WTC11 (cell line): Measurements from ENCODE around the gene LYRM4. TPM values are rescaled to one million over a fixed set of nuclear protein-coding genes. Genes with fewer than 3 reads are reported as not detected.

Experiments
- ATAC-seq: fragments of 200-7000 bp; cut with Tn5 transposase; 2 replicates; pipeline ENCODE4 v1.10.0; 2021; ENCODE audit warnings: mild to moderate bottlenecking, moderate library complexity
- CTCF ChIA-PET: fragments of 300-600 bp; sonication (Branson Sonifier 250); formaldehyde crosslinking; loops from one replicate; lab custom pipeline; 2021; ENCODE audit warnings: antibody characterized with exemption; lab: Charles Lee
- POLR2A ChIA-PET: fragments of 350-600 bp; sonication (Branson Sonifier 250); formaldehyde crosslinking; loops from one replicate; lab custom pipeline; 2021; ENCODE audit warnings: antibody characterized with exemption; lab: Charles Lee
- DNase-seq: peaks from one replicate; pipeline ENCODE4 v3.0.0; 2021; ENCODE audit warnings: low spot score
- H3K27ac Mint-ChIP-seq: 2 replicates; pipeline ENCODE4 v1.8.0; 2021; ENCODE audit warnings: mixed read lengths
- H3K27me3 Mint-ChIP-seq: 2 replicates; pipeline ENCODE4 v1.8.0; 2021; ENCODE audit warnings: low read depth, mild to moderate bottlenecking, moderate library complexity, mixed read lengths
- H3K36me3 Mint-ChIP-seq: 2 replicates; pipeline ENCODE4 v1.8.0; 2021; ENCODE audit warnings: mixed read lengths
- H3K4me1 Mint-ChIP-seq: 2 replicates; pipeline ENCODE4 v1.8.0; 2022; ENCODE audit warnings: mixed read lengths
- H3K4me3 Mint-ChIP-seq: 2 replicates; pipeline ENCODE4 v1.8.0; 2021; ENCODE audit warnings: mild to moderate bottlenecking, moderate library complexity, mixed read lengths
- H3K9me3 Mint-ChIP-seq: 2 replicates; pipeline ENCODE4 v1.8.0; 2021; ENCODE audit warnings: mixed read lengths
- AFF4 ChIP-seq: sonication (generic); formaldehyde crosslinking; IDR thresholded peaks from 2 replicates; pipeline ENCODE4 v1.8.1; 2023; ENCODE audit warnings: mild to moderate bottlenecking, missing genetic modification reagents, borderline replicate concordance
- ATF1 ChIP-seq: sonication (generic); formaldehyde crosslinking; IDR thresholded peaks from 2 replicates; pipeline ENCODE4 v1.8.1; 2023; ENCODE audit warnings: mild to moderate bottlenecking, moderate library complexity, missing genetic modification reagents
- CDX4 ChIP-seq: fragments of 250-450 bp; sonication (Bioruptor Pico); IDR thresholded peaks from 2 replicates; pipeline ENCODE4 v1.9.0; 2021; ENCODE audit warnings: moderate library complexity, mild to moderate bottlenecking, inconsistent platforms, borderline replicate concordance
- CREM ChIP-seq: sonication (generic); formaldehyde crosslinking; IDR thresholded peaks from 2 replicates; pipeline ENCODE4 v1.8.1; 2022; ENCODE audit warnings: mild to moderate bottlenecking, missing genetic modification reagents, moderate library complexity
- E2F5 ChIP-seq: sonication (generic); formaldehyde crosslinking; IDR thresholded peaks from 2 replicates; pipeline ENCODE4 v1.8.1; 2022; ENCODE audit warnings: mild to moderate bottlenecking, moderate library complexity, missing genetic modification reagents
- GTF2I ChIP-seq: fragments of 250-450 bp; sonication (Bioruptor Pico); conservative IDR thresholded peaks from 2 replicates; pipeline ENCODE4 v1.4.0; 2021; ENCODE audit warnings: mild to moderate bottlenecking
- IRF1 ChIP-seq: sonication (generic); formaldehyde crosslinking; IDR thresholded peaks from 2 replicates; pipeline ENCODE4 v1.8.0; 2023; ENCODE audit warnings: missing genetic modification reagents
- MAX ChIP-seq: sonication (generic); formaldehyde crosslinking; IDR thresholded peaks from 2 replicates; pipeline ENCODE4 v1.8.0; 2022; ENCODE audit warnings: mild to moderate bottlenecking, missing genetic modification reagents
- PREB ChIP-seq: sonication (generic); formaldehyde crosslinking; IDR thresholded peaks from 2 replicates; pipeline ENCODE4 v1.8.1; 2022; ENCODE audit warnings: mild to moderate bottlenecking, missing genetic modification reagents, moderate library complexity, borderline replicate concordance
- SOX15 ChIP-seq: fragments of 250-450 bp; sonication (Bioruptor Pico); IDR thresholded peaks from 2 replicates; pipeline ENCODE4 v1.9.0; 2021; ENCODE audit warnings: mild to moderate bottlenecking
- SP1 ChIP-seq: sonication (generic); formaldehyde crosslinking; conservative IDR thresholded peaks from 2 replicates; pipeline ENCODE4 v1.8.1; 2022; ENCODE audit warnings: missing genetic modification reagents
- ZBTB43 ChIP-seq: sonication (generic); formaldehyde crosslinking; IDR thresholded peaks from 2 replicates; pipeline ENCODE4 v1.8.1; 2023; ENCODE audit warnings: mild to moderate bottlenecking, missing genetic modification reagents
- ZNF232 ChIP-seq: sonication (generic); formaldehyde crosslinking; IDR thresholded peaks from 2 replicates; pipeline ENCODE4 v1.8.0; 2022; ENCODE audit warnings: mild to moderate bottlenecking, missing genetic modification reagents
- ZNF416 ChIP-seq: fragments of 250-450 bp; sonication (Bioruptor Pico); IDR thresholded peaks from 2 replicates; pipeline ENCODE4 v1.9.0; 2021; ENCODE audit warnings: mild to moderate bottlenecking, inconsistent platforms
- ZNF425 ChIP-seq: fragments of 250-450 bp; sonication (Bioruptor Pico); conservative IDR thresholded peaks from 2 replicates; pipeline ENCODE4 v1.9.0; 2021; ENCODE audit warnings: mild to moderate bottlenecking
- ZSCAN18 ChIP-seq: fragments of 250-450 bp; sonication (Bioruptor Pico); IDR thresholded peaks from 2 replicates; pipeline ENCODE4 v2.1.2; 2022; ENCODE audit warnings: mild to moderate bottlenecking, moderate library complexity
- total RNA-seq: library from RNA; stranded (reverse); gene quantifications from 3 replicates; pipeline ENCODE4 v1.2.3, GENCODE V29; 2021

LYRM4 gene
- total RNA-seq, 1 experiment from 2014 or later: 49.7 TPM

- H3K4me1 Mint-ChIP-seq: peaks cover 17% of the 10 kb centered on the region
- CTCF ChIA-PET: interaction anchor here (0.6 to 2.8 kb wide), 2 partner anchors 11 to 36 kb away, joined by 3 to 11 read pairs; no protein-coding TSS in a partner anchor
- TF ChIP-seq CREM (CRISPR knock-in tag) (no peak), IRF1 (no peak), ZNF425 (CRISPR knock-in tag) (no peak), ZNF232 (CRISPR knock-in tag) (no peak), PREB (CRISPR knock-in tag) (no peak), AFF4 (no peak), E2F5 (CRISPR knock-in tag) (no peak), CDX4 (CRISPR knock-in tag) (no peak), SOX15 (no peak), SP1 (CRISPR knock-in tag) (no peak), GTF2I (CRISPR knock-in tag) (no peak)
- TF ChIP-seq, all 79 proteins: peak for 0
These were observed 152.7 kb downstream of the LYRM4 start for GRCh38 chr6:5108068-5108467.

GRCh38 chr6:5107341-5107740 is 153.4 kb downstream of the LYRM4 start:
- Mint-ChIP-seq H3K4me3 (no peak overlapping the region), H3K9me3 (no peaks in the 10 kb centered on the region), H3K27ac (no peak overlapping the region), H3K36me3 (no peaks in the 10 kb centered on the region), H3K4me1 (peaks cover 17% of the 10 kb centered on the region), H3K27me3 (no peaks in the 10 kb centered on the region)
- DNase-seq: no peak
- ATAC-seq: no peak
- ChIA-PET POLR2A (interaction anchor here (0.8 kb wide), 1 partner anchor 71 kb away, joined by 3 read pairs; no protein-coding TSS in a partner anchor), CTCF (interaction anchor here (1.7 to 3.0 kb wide), 3 partner anchors 37 to 68 kb away, joined by 7 to 11 read pairs (median 9); no protein-coding TSS in a partner anchor)
- TF ChIP-seq ZSCAN18 (CRISPR knock-in tag): no peak
- no peak for TF ChIP-seq IRF1
- TF ChIP-seq SOX15: no peak
- TF ChIP-seq ATF1: no peak
- TF ChIP-seq E2F5 (CRISPR knock-in tag): no peak
- no peak for TF ChIP-seq ZNF416 (CRISPR knock-in tag)
- TF ChIP-seq MAX (CRISPR knock-in tag): no peak
- no peak for TF ChIP-seq ZBTB43 (CRISPR knock-in tag)
- no peak for TF ChIP-seq CREM (CRISPR knock-in tag)

More at GRCh38 chr6:5108068-5108467, 152.7 kb downstream of the LYRM4 start:
- Mint-ChIP-seq H3K27ac (no peak overlapping the region), H3K36me3 (no peaks in the 10 kb centered on the region), H3K4me3 (no peak overlapping the region), H3K27me3 (no peaks in the 10 kb centered on the region), H3K9me3 (no peaks in the 10 kb centered on the region)
- no peak for ATAC-seq
- POLR2A ChIA-PET: interaction anchor here (0.8 kb wide), 1 partner anchor 72 kb away, joined by 3 read pairs; no protein-coding TSS in a partner anchor
- no peak for DNase-seq
